CD1c-positive myeloid dendritic cell (primary cell): ENCODE results near the gene IQSEC3.

Experiments
- DNase-seq: peaks from one replicate; pipeline ENCODE4 v3.0.0-alpha.2; 2016; ENCODE audit errors: extremely low spot score

Gene IQSEC3

GRCh38 chr12:78981-79380, 12.4 kb downstream of the IQSEC3 start:
- no peak for DNase-seq

DNA sequence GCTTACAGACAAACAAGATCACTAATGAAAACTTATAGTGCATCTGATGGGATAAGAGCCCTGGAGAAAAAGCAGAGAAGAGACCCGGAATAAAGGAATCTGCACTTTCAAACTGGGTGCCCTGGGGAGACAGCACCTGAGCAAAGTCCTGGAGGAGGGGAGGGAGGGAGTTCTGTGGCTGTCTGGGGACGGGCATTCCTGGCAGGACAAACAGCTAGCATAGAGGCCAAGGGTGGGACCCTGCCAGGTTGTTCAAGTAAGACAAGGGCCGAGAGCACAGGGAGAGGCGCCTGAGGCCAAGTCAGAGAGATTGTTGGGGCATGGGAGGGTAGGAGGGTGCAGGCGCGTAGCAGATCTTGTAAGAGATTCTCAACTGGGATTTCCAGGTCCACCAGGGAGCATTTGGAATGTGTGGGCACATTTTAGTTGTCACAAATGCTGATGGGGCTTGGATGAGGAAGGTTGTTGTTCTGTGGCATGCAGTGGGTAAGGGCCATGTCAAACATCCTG, 14.2 kb downstream of the IQSEC3 start:
- no peak for DNase-seq

- DNase-seq = no peak
Observed at GRCh38 chr12:82740-83139, 16.2 kb downstream of the IQSEC3 start.

DNA sequence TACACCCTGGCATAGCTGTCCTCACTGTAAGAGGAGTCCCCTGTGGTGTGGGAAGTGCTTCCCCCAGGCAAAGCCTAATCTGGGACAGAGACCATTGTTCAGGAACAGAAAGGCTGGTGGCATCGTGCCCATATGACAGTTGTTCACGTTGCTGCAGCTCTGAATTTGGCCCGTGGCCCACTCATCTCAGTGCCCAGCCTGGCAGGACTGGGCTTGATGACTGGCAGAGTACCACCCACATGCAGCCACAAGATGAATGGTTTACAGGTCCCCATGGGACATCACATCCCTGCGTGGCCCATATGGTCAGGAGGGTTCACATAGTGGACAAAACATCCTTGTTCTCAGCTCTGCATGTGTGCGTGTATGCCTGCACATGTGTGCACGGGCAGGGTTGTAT, 17.5 kb downstream of the IQSEC3 start:
- DNase-seq = no peak

DNA sequence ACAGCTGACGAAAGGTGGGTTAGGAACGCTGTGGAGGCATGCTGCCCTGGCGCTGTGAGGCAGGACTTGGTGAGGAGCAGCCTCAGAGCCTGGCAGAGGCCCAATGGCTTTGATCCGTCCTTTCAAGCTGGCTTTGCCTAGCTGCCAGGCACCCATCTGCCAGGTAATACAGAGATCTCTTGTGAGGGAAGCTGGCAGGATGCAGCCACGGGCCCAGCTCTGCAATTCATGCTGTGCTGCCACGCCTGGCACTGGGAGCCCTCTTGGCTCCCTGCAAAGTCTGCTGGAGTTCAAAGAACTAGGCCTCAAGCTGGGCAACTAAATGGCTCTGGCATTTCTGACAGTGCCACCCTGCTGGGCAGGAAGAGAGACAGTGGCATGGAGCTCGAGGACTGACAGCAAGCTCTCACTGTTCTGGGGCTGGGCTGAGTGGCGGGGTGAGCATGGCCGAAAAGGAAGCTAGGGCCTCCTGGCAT, 18.7 kb downstream of the IQSEC3 start:
- no peak for DNase-seq

DNA sequence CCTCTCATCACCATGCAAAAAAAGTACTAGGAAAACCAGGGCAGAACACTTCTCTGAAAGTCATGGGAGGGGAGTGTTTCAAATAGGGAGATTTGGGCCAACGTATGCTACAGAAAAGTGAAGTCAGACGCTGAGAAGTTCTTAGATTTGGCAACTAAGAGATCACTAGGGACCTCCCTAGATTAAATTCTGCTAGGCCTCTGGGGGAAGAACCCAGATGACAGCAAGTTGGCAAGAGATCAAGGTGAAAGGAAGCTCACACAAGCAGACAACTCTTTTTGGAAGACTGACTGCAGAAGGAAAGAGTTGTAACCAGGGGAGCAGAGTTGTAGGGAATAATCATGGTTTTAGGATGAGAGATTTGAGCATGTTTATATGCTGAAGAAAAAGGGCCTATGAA, 20.7 kb downstream of the IQSEC3 start:
- no peak for DNase-seq

- DNase-seq = no peak
Observed at GRCh38 chr12:87856-88255, 21.3 kb downstream of the IQSEC3 start.

GRCh38 chr12:89653-90052, 23.1 kb downstream of the IQSEC3 start:
- no peak for DNase-seq

DNA sequence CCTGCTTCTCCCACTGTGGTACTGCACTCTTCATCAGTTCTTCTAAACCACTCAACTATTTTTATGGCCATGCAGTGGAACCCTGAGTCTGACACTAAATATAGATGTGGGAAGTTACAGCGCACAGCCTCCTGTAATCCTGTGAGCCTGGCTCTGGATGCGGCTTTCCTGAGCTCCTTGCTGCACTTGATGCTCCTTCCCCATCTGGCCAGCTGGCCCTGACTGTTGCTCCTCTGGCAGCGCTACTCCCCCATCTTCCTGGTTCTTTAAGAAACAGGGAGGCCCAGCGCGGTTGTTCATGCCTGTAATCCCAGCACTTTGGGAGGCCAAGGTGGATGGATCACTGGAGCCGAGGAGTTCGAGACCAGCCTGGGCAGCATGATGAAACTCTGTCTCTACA, 24.6 kb downstream of the IQSEC3 start:
- DNase-seq = no peak

- DNase-seq = peak; percentile 83
Observed at GRCh38 chr12:93266-94005, 26.9 kb downstream of the IQSEC3 start.

DNA sequence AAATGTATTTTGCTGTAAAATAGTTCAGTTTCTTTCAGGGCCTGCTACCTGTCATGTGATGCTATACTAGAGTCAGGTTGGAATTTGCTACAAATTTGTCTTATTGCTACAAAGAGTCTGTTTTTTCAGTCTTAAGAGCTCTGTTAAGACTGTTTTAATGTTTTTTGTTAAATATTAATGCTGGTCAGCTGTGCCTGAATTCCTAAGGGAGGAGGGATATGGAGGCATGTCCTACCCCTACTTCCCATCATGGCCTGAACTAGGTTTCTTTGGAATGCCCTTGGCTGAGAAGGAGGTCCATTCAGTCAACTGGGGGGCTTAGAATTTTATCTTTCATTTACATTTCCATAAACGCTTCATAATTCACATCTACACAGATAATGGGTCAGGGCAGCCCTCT, 30.0 kb downstream of the IQSEC3 start:
- DNase-seq = no peak

GRCh38 chr12:98924-99352, 32.4 kb downstream of the IQSEC3 start:
- DNase-seq = no peak

- no peak for DNase-seq
Observed at GRCh38 chr12:99605-100004, 33.0 kb downstream of the IQSEC3 start.

GRCh38 chr12:101969-102878, 35.7 kb downstream of the IQSEC3 start:
- peak; percentile 4 for DNase-seq

DNA sequence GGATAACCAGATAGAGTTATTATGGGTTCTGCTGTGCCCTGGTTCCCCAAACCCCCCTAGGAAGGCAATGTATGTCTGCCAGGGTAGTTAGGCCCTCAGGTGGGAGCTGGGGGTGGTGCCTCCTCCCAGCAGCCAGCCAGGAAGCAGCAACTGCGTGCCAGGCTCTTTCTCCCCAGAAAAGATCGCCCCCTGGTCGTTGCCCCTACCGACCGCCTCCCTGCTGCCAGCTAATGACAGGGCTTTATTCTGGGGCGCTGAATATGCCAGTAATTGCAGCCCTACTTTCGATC, 36.3 kb downstream of the IQSEC3 start:
- DNase-seq = no peak

DNA sequence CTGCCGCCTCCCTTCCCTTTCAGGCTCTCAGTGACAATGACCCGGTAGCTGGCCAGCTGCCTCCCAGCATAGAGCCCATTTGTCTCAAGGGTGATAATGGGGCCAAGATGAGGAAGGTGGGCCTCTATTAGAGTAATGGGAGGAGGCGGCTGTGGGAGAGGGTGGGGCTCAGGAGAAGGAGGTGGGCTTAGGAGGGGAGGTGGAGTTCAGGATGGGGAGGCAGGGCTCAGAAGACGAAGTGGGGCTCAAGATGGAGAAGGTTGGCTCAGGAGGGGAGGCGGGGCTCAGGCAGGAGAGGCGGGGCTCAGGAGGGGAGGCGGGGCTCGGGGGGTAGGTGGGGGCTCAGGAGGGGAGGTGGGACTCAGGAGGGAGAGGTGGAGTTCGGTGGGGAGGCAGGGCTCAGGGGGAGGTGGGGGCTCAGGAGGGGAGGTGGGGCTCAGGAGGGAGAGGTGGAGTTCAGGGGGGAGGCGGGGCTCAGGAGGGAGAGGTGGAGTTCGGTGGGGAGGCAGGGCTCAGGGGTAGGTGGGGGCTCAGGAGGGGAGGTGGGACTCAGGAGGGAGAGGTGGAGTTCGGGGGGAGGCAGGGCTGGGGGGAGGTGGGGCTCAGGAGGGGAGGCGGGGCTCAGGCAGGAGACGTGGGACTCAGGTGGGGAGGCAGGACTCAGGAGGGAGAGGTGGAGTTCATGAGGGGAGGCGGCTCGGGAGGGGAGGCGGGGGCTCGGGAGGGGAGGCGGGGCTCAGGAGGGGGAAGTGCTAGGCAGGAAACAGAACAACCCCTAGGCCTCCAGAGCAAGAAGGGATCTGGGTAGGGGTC, 36.8 kb downstream of the IQSEC3 start:
- no peak for DNase-seq

DNA sequence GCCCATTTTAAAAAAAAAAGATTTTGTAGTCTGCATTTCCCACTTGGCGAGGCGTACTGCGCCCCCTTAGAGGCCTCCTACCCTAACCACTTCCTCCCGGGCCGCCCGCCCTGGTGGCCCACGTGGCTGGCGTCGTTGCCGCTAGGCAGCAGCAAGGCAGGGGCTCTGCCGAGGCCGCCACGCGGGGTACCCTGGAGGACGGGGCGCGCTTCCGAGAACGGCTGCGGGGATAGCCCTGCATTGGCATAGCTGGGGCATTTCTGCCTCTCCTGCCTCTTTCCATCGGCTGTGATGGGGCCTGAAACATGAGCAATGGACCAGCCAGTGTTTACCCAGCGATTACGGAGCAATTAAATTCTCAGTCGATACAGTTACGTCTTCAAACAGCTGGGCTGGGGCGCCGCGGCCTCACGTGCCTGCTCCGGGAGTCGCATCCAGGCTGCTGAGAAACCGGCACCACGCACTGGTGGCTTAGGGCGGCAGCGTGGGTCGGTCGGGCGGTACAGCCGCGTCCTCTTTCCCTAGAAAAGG, 38.0 kb downstream of the IQSEC3 start:
- DNase-seq = peak; percentile 13

GRCh38 chr12:105696-106095, 39.1 kb downstream of the IQSEC3 start:
- peak; percentile 15 for DNase-seq

DNA sequence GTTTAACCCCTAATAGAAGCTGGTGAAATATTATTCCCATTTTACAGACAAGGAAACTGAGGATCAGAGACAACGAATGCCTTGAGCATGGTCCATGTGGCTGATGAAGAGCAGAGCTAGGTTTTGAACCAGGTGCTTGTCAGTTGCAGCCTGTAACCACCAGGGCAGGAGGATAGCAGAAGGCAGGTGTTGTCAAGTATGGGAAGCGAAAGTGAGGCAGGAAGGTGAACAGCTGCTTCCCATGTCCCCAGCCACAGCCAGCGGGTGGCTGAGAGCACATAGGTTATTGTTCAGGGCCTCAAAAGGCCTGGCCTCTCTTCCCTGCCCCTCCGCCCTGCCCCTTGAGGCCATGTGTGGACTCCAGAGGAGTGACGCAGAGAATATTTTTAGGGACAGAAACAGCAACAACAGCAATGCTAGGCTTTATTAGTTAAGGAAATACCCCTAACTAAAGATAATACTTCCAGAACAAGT, 39.6 kb downstream of the IQSEC3 start:
- no peak for DNase-seq

DNA sequence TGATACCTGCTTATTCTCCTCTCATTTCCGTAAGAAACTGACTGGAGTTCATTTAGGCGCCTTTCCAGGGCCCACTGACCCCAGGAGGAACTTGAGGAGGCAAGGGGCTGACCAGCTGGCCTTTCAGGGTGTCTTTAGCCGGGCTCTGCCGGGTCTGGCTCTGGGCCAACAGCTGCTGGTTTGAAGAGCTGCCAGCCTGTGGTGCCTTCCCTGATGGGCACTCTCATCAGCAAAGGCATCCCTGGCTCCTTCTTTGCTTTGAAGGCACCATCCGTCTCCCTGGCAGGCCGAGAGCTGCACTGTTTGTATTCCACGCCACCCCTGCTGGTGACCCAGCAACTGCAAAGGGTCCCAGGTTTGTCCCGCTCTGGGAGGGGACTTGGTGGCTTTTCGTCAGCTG, 42.0 kb downstream of the IQSEC3 start:
- DNase-seq = no peak

DNA sequence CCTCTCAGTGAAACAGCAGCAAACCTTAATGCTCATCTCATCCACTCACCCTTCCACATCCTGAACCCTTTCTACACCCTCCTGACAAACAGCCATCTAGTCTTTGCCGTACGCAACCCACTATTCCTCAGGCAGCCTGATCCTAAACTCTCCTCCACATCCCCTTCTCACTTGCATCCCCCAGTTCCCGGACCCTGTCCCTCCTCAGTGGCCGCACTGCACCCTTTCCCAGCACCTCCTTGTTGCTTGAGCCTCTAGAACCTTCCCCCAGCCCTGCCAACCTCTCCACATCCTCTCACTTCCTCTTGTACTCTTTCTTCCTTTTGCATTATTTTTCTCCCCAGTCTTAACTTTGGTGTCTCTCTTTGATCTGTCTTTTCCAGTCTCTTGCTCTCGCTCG, 42.9 kb downstream of the IQSEC3 start:
- no peak for DNase-seq

DNA sequence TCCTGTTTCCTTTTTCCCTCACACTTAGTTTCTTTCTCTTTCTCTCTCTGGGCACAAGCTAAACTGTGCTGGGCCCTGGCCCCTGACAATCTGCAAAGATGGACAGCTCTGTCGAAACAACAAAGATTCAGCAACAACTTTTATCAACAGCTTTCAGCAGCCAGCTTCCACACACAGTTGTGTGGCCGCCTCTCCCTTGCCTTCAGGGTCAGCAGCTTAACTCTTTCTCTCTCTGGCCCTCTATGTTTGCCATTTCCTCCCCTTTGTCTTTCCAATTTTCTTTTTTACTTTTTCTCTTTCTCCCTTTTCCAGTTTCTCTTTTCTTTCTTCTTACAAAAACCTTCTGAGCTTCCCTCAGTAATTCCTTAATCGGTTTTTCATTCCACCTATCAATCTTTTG, 43.3 kb downstream of the IQSEC3 start:
- DNase-seq = no peak
